Uterus (tissue), 2 donors: ENCODE data around the gene ATF7IP2.

Experiments
- POLR2A ChIP-seq, 2 donors: fragments of 450-650 bp; IDR thresholded peaks; one replicate each; pipeline ENCODE4 v1.6.1; 2016; ENCODE audit warnings: antibody characterized with exemption in 2 of 2, mild to moderate bottlenecking in 1 of 2, moderate library complexity in 1 of 2
- TF ChIP-seq, protein P1 (sequence below), 4 experiments: fragments of 200-600 bp in 2 of 4; fragments of 450-650 bp in 2 of 4; sonication (generic) in 2 of 4; IDR thresholded peaks; one replicate each; pipeline ENCODE4 v1.5.1; 2016 to 2019; ENCODE audit warnings: antibody characterized with exemption in 4 of 4, mild to moderate bottlenecking in 2 of 4, moderate library complexity in 1 of 4

DNA sequence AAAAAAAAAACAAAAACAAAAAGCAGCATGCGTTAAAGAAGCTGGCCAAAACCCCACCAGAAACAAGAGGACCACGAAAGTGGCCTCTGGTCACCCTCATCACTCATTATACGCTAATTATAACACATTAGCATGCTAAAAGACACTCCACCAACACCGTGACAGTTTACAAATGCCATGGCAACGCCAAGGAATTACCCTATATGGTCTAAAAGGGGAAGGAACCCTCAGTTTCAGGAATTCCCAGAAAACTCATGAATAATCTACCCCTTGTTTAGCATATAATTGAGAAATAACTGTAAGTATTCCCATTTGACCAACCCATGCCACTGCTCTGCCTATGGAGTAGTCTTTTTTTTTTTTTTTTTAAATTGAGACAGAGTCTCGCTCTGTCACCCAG, 116.9 kb downstream of the ATF7IP2 start:
- TF ChIP-seq, protein P1, sequence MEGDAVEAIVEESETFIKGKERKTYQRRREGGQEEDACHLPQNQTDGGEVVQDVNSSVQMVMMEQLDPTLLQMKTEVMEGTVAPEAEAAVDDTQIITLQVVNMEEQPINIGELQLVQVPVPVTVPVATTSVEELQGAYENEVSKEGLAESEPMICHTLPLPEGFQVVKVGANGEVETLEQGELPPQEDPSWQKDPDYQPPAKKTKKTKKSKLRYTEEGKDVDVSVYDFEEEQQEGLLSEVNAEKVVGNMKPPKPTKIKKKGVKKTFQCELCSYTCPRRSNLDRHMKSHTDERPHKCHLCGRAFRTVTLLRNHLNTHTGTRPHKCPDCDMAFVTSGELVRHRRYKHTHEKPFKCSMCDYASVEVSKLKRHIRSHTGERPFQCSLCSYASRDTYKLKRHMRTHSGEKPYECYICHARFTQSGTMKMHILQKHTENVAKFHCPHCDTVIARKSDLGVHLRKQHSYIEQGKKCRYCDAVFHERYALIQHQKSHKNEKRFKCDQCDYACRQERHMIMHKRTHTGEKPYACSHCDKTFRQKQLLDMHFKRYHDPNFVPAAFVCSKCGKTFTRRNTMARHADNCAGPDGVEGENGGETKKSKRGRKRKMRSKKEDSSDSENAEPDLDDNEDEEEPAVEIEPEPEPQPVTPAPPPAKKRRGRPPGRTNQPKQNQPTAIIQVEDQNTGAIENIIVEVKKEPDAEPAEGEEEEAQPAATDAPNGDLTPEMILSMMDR (IDR thresholded peaks at IDR 0.05): no peak
- no peak for TF ChIP-seq POLR2A (IDR thresholded peaks at IDR 0.05)
